ENCODE results near the gene SPATA13. TPM values are rescaled to one million over a fixed set of nuclear protein-coding genes. Genes with fewer than 3 reads are reported as not detected.

SPATA13 gene
- total and polyA plus RNA-seq, 2 donors (not counting 3 experiments of a cell fraction or from before 2014, with no cell fraction given): 6.6 to 12.9 TPM

DNA sequence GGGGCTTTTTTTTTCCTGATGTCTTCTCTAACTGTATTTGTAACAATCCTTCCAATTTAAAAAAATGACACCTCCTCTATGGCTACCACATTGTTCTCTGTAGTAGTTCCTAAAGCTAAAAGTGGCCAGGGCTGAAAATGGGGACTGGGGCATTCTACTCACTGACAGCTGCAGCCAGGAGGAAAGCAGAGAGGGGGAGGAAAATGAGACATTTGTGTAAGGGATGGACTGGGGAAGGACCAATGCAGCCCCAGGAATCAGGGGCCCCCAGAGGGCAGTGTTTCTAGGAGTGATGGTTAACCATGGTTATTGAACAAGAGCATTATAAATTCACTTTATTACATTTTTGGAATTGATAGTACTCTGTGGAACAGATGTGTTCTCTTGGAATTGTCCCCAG is 114.5 kb downstream of the SPATA13 start:
- H3K4me1 ChIP-seq (ENCODE audit: control insufficient read depth, extremely low read depth, insufficient read depth, low read length): peaks cover 22% of the 10 kb centered on the region
- H3K4me3 ChIP-seq (replicated peaks in 1 of 3; ENCODE audit: insufficient read depth in 1 of 3, low read depth in 1 of 3, low read length in 3 of 3): no peak overlapping the region
- no peak for DNase-seq (ENCODE audit: low read depth, low spot score)
- H2AFZ ChIP-seq (ENCODE audit: low read depth, low read length): no peak overlapping the region
- H3K27ac ChIP-seq (ENCODE audit: insufficient read depth, low read depth, low read length): no peak overlapping the region
- FAIRE-seq: no peak
- no peaks in the 10 kb centered on the region for H3K36me3 ChIP-seq (ENCODE audit: control insufficient read depth in 2 of 2, extremely low read depth in 1 of 2, insufficient read depth in 2 of 2, low read length in 2 of 2)
- H3K9me1 ChIP-seq (replicated peaks; ENCODE audit: control insufficient read depth, extremely low read depth, insufficient read depth, low read length): no peaks in the 10 kb centered on the region
- no peak overlapping the region for H3K4me2 ChIP-seq (ENCODE audit: insufficient read depth, low read length)
- BruUV-seq (replicated peaks): no TSS peak
- H4K20me1 ChIP-seq (replicated peaks; ENCODE audit: control insufficient read depth, extremely low read depth, insufficient read depth, low read length): no peaks in the 10 kb centered on the region
- no peak overlapping the region for H3K9ac ChIP-seq (replicated peaks; ENCODE audit: extremely low read depth, insufficient read depth, low read length)
- TF ChIP-seq GATA2 (IDR thresholded peaks at IDR 0.05; ENCODE audit: insufficient read depth, insufficient read length, low read depth, low read length): no peak
- no peak for TF ChIP-seq POLR2AphosphoS5 (IDR thresholded peaks at IDR 0.05; ENCODE audit: insufficient read depth, low read depth, low read length)
- no peak for TF ChIP-seq FOS (IDR thresholded peaks at IDR 0.05; ENCODE audit: borderline replicate concordance, insufficient read depth, low read length)
- no peak for TF ChIP-seq JUN (IDR thresholded peaks at IDR 0.05; ENCODE audit: borderline replicate concordance, insufficient read depth, insufficient read length, low read depth)
- TF ChIP-seq, protein P1, sequence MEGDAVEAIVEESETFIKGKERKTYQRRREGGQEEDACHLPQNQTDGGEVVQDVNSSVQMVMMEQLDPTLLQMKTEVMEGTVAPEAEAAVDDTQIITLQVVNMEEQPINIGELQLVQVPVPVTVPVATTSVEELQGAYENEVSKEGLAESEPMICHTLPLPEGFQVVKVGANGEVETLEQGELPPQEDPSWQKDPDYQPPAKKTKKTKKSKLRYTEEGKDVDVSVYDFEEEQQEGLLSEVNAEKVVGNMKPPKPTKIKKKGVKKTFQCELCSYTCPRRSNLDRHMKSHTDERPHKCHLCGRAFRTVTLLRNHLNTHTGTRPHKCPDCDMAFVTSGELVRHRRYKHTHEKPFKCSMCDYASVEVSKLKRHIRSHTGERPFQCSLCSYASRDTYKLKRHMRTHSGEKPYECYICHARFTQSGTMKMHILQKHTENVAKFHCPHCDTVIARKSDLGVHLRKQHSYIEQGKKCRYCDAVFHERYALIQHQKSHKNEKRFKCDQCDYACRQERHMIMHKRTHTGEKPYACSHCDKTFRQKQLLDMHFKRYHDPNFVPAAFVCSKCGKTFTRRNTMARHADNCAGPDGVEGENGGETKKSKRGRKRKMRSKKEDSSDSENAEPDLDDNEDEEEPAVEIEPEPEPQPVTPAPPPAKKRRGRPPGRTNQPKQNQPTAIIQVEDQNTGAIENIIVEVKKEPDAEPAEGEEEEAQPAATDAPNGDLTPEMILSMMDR (IDR thresholded peaks at IDR 0.05; ENCODE audit: extremely low read depth in 1 of 2, insufficient read depth in 1 of 2, low read depth in 1 of 2, low read length in 2 of 2): no peak
- ChIA-PET CTCF (no interaction called here), POLR2A (no interaction called here)
- H3K79me2 ChIP-seq (ENCODE audit: control insufficient read depth, insufficient read depth, low read length): no peaks in the 10 kb centered on the region
- H3K9me3 ChIP-seq (replicated peaks; ENCODE audit: control insufficient read depth, insufficient read depth, low read length): no peaks in the 10 kb centered on the region
- no peaks in the 10 kb centered on the region for H3K27me3 ChIP-seq (ENCODE audit: control insufficient read depth in 2 of 2, insufficient read depth in 2 of 2, low read length in 2 of 2)
- intact Hi-C loops (cut with micrococcal nuclease) (no loop called here), dilution Hi-C loops (cut with MboI; ENCODE audit: extremely low pct_ligation_motif_present, low sequenced_read_pairs) (no loop called here)

DNA sequence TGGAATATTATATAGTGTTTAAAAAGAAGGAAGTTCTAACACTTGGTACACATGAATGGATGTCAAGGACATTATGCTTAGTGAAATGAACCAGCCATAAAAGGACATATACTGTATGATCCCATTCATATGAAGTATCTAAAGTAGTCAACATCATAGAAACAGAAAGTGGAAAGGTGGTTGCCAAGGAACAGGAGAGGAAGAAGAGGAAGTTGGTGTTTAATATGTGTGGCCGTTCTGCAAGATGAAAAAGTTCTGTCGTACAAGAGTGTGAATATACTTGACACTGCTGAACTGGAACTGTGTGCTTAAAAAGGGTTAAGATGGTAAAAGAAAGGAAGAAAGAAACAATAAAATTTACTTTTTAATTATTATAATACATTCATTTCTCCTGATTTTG is 115.8 kb downstream of the SPATA13 start:
- H3K27me3 ChIP-seq (ENCODE audit: control insufficient read depth in 2 of 2, insufficient read depth in 2 of 2, low read length in 2 of 2): no peaks in the 10 kb centered on the region
- CTCF ChIA-PET: no interaction called here
- DNase-seq (ENCODE audit: low read depth, low spot score) (no peak), FAIRE-seq (no peak)
- BruUV-seq (replicated peaks): no TSS peak
- intact Hi-C loops (cut with micrococcal nuclease) (no loop called here), dilution Hi-C loops (cut with MboI; ENCODE audit: extremely low pct_ligation_motif_present, low sequenced_read_pairs) (no loop called here)
- no peak overlapping the region for H3K4me3 ChIP-seq (replicated peaks in 1 of 3; ENCODE audit: insufficient read depth in 1 of 3, low read depth in 1 of 3, low read length in 3 of 3)
- H3K9ac ChIP-seq (replicated peaks; ENCODE audit: extremely low read depth, insufficient read depth, low read length): no peak overlapping the region
- no peaks in the 10 kb centered on the region for H3K9me1 ChIP-seq (replicated peaks; ENCODE audit: control insufficient read depth, extremely low read depth, insufficient read depth, low read length)
- no peak overlapping the region for H3K27ac ChIP-seq (ENCODE audit: insufficient read depth, low read depth, low read length)
- no peak for TF ChIP-seq FOS (IDR thresholded peaks at IDR 0.05; ENCODE audit: borderline replicate concordance, insufficient read depth, low read length)
- TF ChIP-seq, protein P1 (IDR thresholded peaks at IDR 0.05; ENCODE audit: extremely low read depth in 1 of 2, insufficient read depth in 1 of 2, low read depth in 1 of 2, low read length in 2 of 2): no peak
- H3K9me3 ChIP-seq (replicated peaks; ENCODE audit: control insufficient read depth, insufficient read depth, low read length): no peaks in the 10 kb centered on the region
- H3K4me2 ChIP-seq (ENCODE audit: insufficient read depth, low read length): no peak overlapping the region
- no peaks in the 10 kb centered on the region for H3K36me3 ChIP-seq (ENCODE audit: control insufficient read depth in 2 of 2, extremely low read depth in 1 of 2, insufficient read depth in 2 of 2, low read length in 2 of 2)
- no peaks in the 10 kb centered on the region for H3K79me2 ChIP-seq (ENCODE audit: control insufficient read depth, insufficient read depth, low read length)
- peaks cover 10% of the 10 kb centered on the region for H3K4me1 ChIP-seq (ENCODE audit: control insufficient read depth, extremely low read depth, insufficient read depth, low read length)
- no peaks in the 10 kb centered on the region for H4K20me1 ChIP-seq (replicated peaks; ENCODE audit: control insufficient read depth, extremely low read depth, insufficient read depth, low read length)
- no peak overlapping the region for H2AFZ ChIP-seq (ENCODE audit: low read depth, low read length)
- POLR2A ChIA-PET: no interaction called here

Data from endothelial cell of umbilical vein (primary cell).